NCI-H187 treated with DMSO at 0.1 percent for 48 hours (cell line): Measurements from ENCODE around the gene IP6K1.
"Not testable (repeated sequence)": the region's sequence is repeated elsewhere in the genome, so short reads cannot be mapped to it uniquely, and the experiment has no call there.

ENCODE experiments used
- DNase-seq: peaks from one replicate; lab custom pipeline; 2025; lab: John Stamatoyannopoulos, UW

The IP6K1 gene

GRCh38 chr3:49786357-49787181 lies at the start of gene IP6K1:
Gene IP6K1, minus strand, starts transcription at chr3:49786542. Its CDS starts 38,502 bp downstream, at chr3:49748040.
- DNase-seq: peak; percentile 90

DNA sequence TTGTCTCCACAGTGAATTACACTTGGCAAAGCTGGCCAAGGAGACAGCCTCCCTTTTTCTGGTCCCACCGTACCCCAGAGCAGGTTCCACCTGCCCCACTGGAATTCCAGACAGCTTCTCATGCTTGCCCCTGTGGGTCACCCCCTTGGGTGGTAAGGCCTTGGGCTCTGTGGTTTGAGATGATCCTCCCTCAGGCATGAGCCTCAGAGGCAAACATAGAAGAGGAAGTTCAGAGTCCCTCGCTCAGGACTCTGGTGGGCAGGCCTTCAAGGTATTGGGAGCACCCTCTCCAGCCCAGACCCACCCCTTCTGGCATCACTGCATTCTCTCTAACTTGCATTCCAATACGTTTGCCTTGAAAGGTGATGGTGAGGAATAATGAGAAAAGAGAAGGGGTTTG lies 45.0 kb upstream of the IP6K1 start:
- DNase-seq: no peak

GRCh38 chr3:49826016-49826415 lies 39.7 kb upstream of the IP6K1 start:
- no peak for DNase-seq

GRCh38 chr3:49823131-49823530 lies 36.8 kb upstream of the IP6K1 start:
- DNase-seq: not testable (repeated sequence)

DNA sequence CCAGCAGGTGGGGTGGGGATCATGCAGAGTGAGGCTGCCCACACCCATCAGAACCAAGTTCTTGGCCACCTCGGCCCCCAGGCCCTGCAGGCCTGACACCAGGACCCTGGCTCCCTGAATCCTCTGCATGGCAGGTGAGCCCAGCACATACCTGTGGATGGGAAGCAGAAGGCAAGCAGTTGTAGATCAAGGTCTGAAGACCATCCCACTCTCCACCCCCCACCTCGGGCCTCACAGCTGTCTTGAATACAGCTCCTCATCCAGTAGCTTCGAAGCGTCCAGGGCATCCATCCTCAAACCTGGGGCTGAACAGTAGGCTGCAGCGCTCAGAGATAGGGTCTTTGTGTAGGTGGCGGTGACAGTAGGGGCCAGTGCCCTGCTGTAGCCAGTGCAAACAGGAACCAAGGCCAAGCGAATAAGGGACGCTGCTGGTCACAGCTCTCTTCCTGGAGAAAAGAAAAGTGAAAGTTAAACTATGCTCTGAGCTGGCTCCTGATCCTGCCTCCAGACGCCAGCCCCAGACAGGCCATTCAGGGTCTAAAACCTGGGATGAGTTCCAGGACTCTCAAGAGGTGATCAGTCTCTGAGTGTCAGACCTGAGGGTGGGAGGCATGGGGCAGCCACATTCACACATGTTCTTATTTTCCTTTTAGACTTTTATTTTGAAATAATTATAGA lies 27.3 kb upstream of the IP6K1 start, which contains the start of gene UBA7:
Gene UBA7, minus strand, starts transcription at position 457 of the 678 bp plus-strand sequence. Its CDS starts 166 bp downstream, at position 291.
- no peak for DNase-seq

GRCh38 chr3:49812916-49813496 lies 26.7 kb upstream of the IP6K1 start:
- DNase-seq: no peak

DNA sequence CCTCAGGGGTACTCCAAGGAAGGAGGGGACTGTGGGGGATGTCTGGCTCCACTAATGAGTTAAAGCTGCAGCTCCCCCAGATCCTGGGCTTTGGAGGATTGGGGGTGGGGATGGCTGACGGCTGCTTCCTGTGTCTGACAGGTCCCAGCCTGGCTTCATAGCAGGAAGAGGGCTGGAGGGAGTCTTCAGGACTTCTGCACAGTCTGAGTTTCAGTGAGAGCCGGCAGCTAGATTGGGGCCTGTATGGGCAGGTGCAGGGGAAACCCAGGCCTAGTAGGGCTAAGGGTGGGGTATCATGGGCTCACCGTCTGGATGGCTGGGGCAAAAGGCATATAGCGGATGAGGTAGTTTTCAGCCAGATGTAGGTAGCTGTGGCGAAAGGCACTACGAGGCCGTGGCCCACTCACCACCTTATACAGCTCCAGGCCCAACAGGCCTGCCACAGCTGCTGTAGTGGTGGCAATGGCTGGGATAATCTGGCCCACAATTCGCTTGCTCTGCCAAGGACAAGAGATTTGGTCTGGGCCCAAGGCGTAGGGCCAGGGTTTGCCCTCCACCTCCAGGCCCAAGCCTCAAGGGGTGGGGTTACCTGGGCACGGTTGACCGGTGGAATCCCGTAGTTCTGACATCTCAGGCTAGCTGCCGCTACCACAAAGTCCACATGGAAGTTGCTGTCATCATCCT lies 21.2 kb upstream of the IP6K1 start:
- DNase-seq: no peak

- no peak for DNase-seq
These were observed 20.5 kb upstream of the IP6K1 start for GRCh38 chr3:49806850-49807249.

DNA sequence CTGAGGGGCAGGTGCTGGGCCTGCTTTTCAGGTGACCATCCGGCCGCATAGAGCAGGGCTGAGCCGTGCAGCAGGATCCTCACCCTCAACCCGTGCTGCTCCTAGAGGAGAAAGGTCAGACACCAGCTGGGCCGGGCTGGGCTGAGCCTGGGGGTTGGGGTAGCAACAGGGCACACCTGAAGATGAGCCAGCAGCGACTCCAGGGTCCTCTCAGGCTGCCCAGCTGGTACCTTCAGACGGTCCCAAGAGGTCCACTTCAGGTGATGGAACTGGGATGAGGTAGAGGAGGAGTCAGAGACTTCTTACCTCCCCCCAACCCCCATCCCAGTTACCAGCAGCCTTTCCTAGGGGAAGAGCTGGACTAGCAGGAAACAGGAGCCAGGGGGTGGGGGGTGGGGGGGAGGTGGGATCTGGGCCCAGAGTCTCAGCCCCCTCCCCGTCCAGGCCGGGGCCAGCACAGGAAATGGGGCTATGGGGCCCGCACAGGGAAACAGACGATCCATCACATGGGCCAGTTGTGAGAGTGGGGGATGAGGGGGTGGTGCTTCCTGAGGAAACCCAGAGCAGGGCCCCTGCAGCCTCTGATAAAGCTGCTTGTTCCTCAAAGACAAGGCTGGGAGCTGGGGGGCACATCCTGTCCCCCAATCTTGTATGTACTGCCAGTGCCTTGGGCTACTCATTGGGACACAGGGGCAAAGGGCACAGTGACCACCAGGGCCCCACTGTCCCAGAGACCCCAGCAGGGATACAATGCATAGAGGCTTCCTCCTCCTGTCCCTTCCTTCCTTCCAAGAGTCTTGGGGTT lies 19.8 kb upstream of the IP6K1 start:
- DNase-seq: no peak

- no peak for DNase-seq
These were observed 19.0 kb upstream of the IP6K1 start for GRCh38 chr3:49805367-49805782.

- DNase-seq: no peak
These were observed 18.0 kb upstream of the IP6K1 start for GRCh38 chr3:49804141-49805041.

DNA sequence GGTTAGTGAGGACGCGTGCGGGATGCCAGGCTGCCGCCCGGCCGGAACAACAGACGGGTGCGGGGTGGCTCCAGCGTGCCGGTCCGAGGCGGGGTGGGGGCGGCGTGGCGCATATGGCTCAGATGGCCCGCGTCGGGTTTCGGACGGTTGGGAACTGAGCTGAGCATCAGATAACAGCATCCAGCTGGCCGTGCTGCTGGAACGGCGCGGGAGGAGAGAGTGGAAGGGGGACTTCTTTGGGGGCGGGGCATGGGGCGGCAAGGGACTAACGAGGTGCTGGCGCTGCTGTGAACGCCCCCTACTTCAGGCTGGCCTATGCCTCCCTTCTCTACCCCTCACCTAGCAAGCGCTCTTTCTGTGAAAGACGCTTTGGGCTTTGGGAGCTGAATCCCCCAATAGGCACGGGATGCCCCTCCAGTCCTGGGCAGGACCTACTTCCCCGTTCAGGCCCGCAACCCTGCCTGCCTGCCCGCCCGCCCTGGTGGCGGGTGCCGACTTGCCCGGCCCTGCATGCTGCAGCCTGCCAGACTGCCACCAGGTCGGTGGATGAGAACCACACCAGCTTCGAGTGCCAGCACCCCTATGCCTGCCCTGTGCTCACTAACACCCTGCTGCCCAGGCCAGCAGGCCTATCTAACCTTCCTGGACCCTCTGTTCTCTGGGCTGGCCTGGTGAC lies 17.3 kb upstream of the IP6K1 start:
- DNase-seq: no peak

DNA sequence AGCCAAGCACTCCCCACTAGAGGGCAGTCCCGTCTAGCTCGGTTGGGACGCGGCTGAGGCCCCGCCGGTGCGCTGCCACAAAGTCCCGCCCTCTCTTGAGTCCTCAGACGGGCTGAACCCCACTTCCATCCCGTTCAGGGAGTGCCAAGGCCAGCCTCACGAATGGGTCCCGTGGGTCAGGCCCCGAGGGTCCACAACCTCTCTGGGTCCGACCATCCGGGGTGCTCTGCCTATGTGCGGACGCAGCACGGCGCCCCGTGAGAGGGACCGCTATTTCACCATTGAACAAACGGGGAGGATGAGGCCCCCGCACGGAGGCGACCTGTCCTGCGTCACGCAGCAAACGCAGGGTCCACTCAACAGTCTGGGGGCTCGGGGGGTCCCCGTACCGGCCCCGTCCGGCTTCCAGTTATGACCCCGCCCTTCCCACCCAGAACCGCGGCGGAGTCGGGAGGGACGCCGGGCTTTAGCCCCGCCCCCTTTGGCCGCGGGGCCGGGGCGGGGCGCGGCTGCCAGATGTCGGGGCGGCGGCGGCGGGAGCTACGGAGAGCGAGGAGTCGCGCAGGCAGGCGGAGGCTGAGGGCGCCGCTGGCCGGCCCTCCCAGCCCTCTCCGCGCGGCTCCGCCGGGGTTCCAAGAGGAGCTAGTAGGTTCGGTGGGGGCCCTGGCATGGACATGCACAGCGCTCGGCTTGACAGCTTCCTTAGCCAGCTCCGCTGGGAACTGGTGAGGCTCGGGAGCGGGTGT lies 16.6 kb upstream of the IP6K1 start, which contains the start of gene INKA1:
Gene INKA1, plus strand, starts transcription at position 543 of the 746 bp plus-strand sequence. Its CDS starts 132 bp downstream, at position 675.
- no peak for DNase-seq

GRCh38 chr3:49801160-49801559 lies 14.8 kb upstream of the IP6K1 start:
- DNase-seq: no peak

GRCh38 chr3:49799761-49800160 lies 13.4 kb upstream of the IP6K1 start, which contains the start of gene CDHR4:
Gene CDHR4, minus strand, starts transcription at chr3:49799873. Its CDS starts 61 bp downstream, at chr3:49799812.
- no peak for DNase-seq

GRCh38 chr3:49799105-49799504 lies 12.8 kb upstream of the IP6K1 start:
- DNase-seq: no peak

DNA sequence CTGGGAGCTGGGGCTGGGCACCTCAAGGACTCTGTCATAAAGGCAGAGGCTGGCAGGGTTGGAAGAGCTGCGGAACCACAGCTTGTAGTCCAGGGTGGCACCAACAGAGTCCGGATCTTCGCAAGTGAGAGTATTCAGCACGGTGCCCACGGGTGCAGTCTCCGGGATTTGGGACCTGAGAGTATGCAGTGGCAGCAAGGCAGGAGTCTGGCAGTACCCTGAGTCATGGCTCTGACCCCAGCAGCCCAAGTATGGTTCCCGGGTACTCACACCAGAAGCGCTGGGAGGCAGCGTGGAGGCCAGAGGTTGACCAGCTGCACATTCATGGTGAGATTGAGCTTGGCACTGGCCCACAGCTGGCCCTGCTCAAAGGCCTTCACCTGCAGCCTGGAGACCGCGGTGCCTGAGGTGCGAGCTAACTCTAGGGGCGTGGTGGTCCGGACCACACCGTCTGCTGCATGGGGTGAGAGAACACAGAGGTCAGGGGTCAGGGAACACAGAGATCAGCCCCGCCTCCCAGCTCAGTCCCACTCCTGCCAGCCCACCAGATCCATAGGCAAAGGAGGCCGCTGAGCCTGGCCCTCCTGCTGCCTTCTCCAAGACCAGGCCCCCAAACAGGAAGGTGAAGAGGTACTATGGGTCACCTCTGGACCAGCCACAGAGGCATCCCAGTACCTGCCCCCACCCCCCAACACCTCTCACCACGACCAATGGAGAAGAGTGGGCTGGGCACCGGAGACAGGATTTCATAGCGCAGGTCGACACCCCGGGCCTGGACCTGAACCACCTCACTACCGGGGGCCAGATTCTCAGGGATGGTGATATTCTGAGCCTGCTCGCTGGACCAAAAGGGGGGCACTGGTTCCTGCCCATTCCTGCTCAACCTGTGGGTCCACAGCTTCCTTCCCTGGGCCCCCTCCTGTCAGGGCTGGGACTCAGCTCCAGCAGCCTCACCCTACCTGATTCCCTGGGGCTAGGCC lies 8.9 kb upstream of the IP6K1 start:
- no peak for DNase-seq

DNA sequence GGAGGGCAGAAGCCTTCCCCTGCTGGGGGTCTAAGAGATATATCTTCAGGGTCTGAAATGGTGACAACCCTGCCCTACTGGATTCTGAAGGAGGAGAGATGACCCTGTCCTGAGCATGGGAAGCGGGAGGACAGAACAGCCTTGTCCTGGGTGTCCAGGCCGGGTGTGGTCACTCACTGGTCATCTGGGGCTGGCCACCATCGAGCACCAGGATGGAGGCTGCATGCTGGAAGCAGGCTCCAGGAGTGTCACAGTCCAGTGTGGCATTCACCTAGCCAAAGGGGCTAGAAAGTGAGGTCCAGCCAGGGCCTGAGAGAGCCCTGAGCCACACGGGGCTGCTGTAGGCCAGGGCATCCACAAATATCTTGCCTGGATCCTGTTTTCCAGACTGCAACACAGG lies 8.1 kb upstream of the IP6K1 start:
- DNase-seq: no peak
